Thymus (tissue), 11 donors: ENCODE measurements around the gene RYR1. TPM values are rescaled to one million over a fixed set of nuclear protein-coding genes. Genes with fewer than 3 reads are reported as not detected.
"Not testable (repeated sequence)": the region's sequence is repeated elsewhere in the genome, so short reads cannot be mapped to it uniquely, and the experiment has no call there.

Experiments
- DNase-seq, 9 donors: peaks; one replicate each; pipeline ENCODE4 v3.0.0-alpha.2; 2013; ENCODE audit warnings: low spot score in 9 of 9, low read depth in 6 of 9, missing footprints in 1 of 9
- H3K27ac ChIP-seq, 2 donors: one replicate each; pipeline ENCODE4 v1.5.1; 2013; ENCODE audit warnings: control low read depth in 1 of 2, low read depth in 1 of 2, low read length in 1 of 2, mild to moderate bottlenecking in 1 of 2, moderate library complexity in 1 of 2
- H3K27me3 ChIP-seq, 2 donors: one replicate each; pipeline ENCODE4 v1.5.1; 2013; ENCODE audit warnings: low read length in 1 of 2; ENCODE audit not compliant: control insufficient read depth in 2 of 2, insufficient read depth in 1 of 2
- H3K36me3 ChIP-seq, 2 donors: one replicate each; pipeline ENCODE4 v1.5.1; 2013; ENCODE audit warnings: low read length in 1 of 2, mild to moderate bottlenecking in 1 of 2, moderate library complexity in 1 of 2; ENCODE audit not compliant: control insufficient read depth in 2 of 2, insufficient read depth in 2 of 2
- H3K4me1 ChIP-seq, 2 donors: one replicate each; pipeline ENCODE4 v1.5.1; 2013; ENCODE audit warnings: low read length in 2 of 2; ENCODE audit not compliant: control insufficient read depth in 2 of 2, insufficient read depth in 2 of 2
- H3K4me3 ChIP-seq, 2 donors: one replicate each; pipeline ENCODE4 v1.5.1; 2013; ENCODE audit warnings: low read length in 2 of 2, control low read depth in 1 of 2, mild to moderate bottlenecking in 1 of 2
- H3K9me3 ChIP-seq, 2 donors: one replicate each; pipeline ENCODE4 v1.5.1; 2013; ENCODE audit warnings: low read length in 1 of 2, mild to moderate bottlenecking in 1 of 2; ENCODE audit not compliant: control insufficient read depth in 2 of 2, insufficient read depth in 1 of 2
- WGBS: extraction: QIAGEN DNeasy Blood & Tissue Kit; methylation state at CpG from one replicate; pipeline ENCODE4 v1.1.7; 2013; 5-methylcytosine and 5-hydroxymethylcytosine counted together
- polyA plus RNA-seq: library from polyadenylated mRNA; stranded (reverse); fragments of 200-250 nt; gene quantifications from one replicate; pipeline ENCODE4 v1.2.3, GENCODE V29; 2013
- total RNA-seq: library from RNA; stranded (reverse); fragments of 120-200 nt; gene quantifications from one replicate; pipeline ENCODE4 v1.2.4, GENCODE V29; 2013
- donor health status: healthy.

RYR1 gene
- total and polyA plus RNA-seq, 2 donors, result 1.1 to 1.8 TPM

DNA sequence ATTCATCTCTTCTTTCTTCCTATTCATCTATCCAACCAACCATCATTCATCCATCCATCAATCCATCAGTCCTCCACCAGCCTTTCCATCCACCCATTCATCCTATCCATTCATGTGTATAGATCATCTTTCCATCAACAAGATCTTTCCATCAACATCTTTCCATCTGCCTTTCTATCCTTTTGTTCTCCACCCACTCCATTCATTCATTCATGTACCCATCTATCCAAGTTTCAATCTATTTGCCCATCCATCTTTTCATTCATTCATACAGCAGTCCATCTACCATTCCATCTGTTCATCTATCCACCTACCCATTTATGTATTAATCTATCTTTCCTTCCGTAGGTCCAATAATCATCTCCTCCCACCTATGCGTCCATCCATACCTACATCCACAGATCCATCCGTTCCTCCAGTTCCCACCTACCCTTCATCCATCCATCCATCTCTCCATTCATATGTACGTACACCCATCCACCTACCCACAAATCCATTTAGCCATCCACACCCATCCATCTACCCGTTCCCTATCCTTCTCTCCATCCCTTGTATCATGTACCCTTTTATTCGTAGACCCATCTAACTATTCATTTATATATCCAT, 53.3 kb downstream of the RYR1 start:
- WGBS, result 98% methylated on average over 6 of the region's 6 CpGs
- Histone ChIP-seq H3K9me3 (no peaks in the 10 kb centered on the region), H3K4me3 (no peak overlapping the region), H3K36me3 (no peaks in the 10 kb centered on the region), H3K27ac (no peak overlapping the region), H3K27me3 (no peaks in the 10 kb centered on the region), H3K4me1 (no peaks in the 10 kb centered on the region)
- no peak for DNase-seq

DNA sequence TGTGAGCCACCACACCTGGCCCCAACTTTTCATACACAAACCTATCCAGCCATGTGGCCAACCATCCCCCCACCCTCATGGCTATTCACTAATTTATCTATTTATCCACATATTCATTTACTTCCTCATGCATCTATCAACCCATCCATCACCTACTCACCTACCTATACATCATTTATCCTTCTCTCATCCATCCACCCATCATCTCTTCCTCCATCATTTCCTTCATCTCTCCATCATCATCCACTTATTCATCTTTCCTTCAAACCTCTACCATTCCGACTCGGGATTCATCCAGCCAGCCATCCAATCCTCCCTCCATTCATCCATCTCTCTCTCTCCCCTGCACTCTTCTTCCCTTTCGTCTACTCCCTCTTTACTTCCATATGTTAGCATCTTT, 54.6 kb downstream of the RYR1 start:
- Histone ChIP-seq H3K4me1 (no peaks in the 10 kb centered on the region), H3K27ac (no peak overlapping the region), H3K27me3 (no peaks in the 10 kb centered on the region), H3K9me3 (no peaks in the 10 kb centered on the region), H3K4me3 (no peak overlapping the region), H3K36me3 (no peaks in the 10 kb centered on the region)
- no peak for DNase-seq
- WGBS, result 95% methylated on average over 3 of the region's 3 CpGs

DNA sequence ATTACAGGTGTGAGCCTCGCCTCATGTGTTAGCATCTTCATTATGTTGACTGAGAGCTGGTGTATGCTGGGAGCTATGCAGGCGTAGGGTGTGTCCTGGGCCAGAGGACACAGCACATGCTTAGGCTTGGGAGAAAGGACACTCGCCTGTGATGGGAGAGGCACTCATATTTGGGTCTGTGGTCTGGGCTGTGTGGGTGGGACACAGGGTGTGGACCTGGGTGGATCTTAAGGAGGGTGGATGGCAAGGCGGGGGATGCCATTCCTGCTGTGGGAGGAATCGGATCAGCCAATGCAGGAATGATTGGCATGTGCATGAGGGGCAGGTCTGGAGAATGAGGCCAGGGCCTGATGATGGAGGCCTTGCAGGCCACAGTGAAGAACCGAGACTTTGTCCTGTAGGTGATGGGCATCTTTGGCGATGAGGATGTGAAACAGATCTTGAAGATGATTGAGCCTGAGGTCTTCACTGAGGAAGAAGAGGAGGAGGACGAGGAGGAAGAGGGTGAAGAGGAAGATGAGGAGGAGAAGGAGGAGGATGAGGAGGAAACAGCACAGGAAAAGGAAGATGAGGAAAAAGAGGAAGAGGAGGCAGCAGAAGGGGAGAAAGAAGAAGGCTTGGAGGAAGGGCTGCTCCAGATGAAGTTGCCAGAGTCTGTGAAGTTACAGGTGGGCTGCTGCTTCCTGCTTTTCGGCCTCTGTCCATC, 55.4 kb downstream of the RYR1 start:
- no peak overlapping the region for H3K4me3 ChIP-seq
- no peaks in the 10 kb centered on the region for H3K36me3 ChIP-seq
- H3K27me3 ChIP-seq, result no peaks in the 10 kb centered on the region
- 86% methylated on average over 9 of the region's 9 CpGs for WGBS
- no peaks in the 10 kb centered on the region for H3K9me3 ChIP-seq
- no peak for DNase-seq
- no peaks in the 10 kb centered on the region for H3K4me1 ChIP-seq
- H3K27ac ChIP-seq, result no peak overlapping the region

DNA sequence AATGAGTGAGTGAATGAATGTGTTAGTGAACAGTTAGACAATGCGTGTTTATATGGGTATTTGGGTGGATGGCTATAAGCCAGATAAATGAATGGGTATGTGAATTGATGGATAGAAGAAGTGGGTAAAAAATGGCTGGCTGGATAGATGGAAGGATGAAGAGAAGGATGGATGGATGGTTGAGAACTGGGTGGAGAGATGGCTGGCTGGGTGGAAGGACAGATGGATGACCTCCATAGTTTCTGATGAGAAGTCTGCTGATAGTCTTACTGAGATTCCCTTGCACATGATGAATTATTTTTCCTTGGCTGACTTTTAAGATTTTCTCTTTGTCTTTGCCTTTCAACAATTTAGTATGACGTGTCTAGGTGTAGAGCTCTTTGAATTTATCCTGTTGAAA, 57.4 kb downstream of the RYR1 start:
- Histone ChIP-seq H3K27ac (no peak overlapping the region), H3K9me3 (no peaks in the 10 kb centered on the region), H3K36me3 (no peaks in the 10 kb centered on the region), H3K4me3 (no peak overlapping the region), H3K4me1 (no peaks in the 10 kb centered on the region), H3K27me3 (no peaks in the 10 kb centered on the region)
- 98% methylated on average over 2 of the region's 2 CpGs for WGBS
- no peak for DNase-seq

DNA sequence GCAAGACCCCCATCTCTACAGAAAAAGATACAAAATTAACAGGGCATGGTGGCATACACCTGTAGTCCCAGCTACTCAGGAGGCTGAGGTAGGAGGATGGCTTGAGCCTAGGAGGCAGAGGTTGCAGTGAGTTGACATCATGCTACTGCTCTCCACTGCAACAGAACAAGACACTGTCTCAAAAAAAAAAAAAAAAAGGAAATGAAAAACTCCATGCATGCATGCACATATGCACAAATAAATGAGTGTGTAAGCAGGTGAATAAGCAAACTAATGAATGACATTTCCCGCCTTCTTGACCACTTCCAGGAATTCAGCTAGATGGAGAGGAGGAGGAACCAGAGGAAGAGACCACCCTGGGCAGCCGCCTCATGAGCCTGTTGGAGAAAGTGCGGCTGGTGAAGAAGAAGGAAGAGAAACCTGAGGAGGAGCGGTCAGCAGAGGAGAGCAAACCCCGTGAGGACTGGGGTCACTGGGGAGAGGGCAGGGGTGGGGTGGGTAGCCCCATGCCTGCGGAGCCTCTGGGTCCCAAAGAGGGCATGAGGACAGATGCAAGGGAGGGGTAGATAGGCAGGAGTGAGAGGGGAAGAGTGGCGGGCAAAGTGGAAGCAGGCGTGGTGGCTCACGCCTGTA, 58.8 kb downstream of the RYR1 start:
- Histone ChIP-seq H3K36me3 (no peaks in the 10 kb centered on the region), H3K27me3 (no peaks in the 10 kb centered on the region), H3K4me1 (no peaks in the 10 kb centered on the region), H3K9me3 (no peaks in the 10 kb centered on the region), H3K4me3 (no peak overlapping the region), H3K27ac (no peak overlapping the region)
- no peak for DNase-seq
- 71% methylated on average over 9 of the region's 9 CpGs for WGBS

DNA sequence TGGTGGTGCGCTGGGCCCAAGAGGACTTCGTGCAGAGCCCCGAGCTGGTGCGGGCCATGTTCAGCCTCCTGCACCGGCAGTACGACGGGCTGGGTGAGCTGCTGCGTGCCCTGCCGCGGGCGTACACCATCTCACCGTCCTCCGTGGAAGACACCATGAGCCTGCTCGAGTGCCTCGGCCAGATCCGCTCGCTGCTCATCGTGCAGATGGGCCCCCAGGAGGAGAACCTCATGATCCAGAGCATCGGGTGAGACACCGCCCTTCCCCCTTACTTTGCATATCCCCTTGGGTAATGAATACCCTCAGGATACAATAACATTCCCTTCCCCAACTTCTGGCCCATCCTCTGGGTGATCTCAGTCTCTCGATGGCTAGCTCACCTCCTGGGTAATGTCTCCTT, 60.9 kb downstream of the RYR1 start:
- Histone ChIP-seq H3K4me3 (no peak overlapping the region), H3K27ac (no peak overlapping the region), H3K9me3 (no peaks in the 10 kb centered on the region), H3K4me1 (no peaks in the 10 kb centered on the region), H3K27me3 (no peaks in the 10 kb centered on the region), H3K36me3 (no peaks in the 10 kb centered on the region)
- 96% methylated on average over 21 of the region's 21 CpGs for WGBS
- DNase-seq, result no peak

DNA sequence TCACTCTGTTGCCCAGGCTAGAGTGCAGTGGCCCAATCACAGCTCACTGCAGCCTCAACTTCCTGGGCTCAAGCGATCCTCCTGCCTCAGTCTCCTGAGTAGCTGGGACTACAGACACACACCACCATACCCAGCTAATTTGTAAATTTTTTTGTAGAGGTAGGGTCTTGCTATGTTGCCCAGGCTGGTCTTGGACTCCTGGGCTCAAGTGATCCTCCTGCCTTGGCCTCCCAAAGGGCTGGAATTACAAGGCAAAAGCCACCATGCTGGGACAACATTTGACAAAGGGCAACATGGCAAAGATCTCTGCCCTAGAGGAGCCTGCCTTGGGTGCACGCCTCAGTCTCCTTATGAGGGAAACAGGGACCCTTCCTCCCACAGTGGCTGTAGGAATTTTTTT, 61.9 kb downstream of the RYR1 start:
- H3K36me3 ChIP-seq, H3K4me1 ChIP-seq, H3K27ac ChIP-seq, DNase-seq, H3K9me3 ChIP-seq, H3K27me3 ChIP-seq, H3K4me3 ChIP-seq: not testable (repeated sequence)
- WGBS, result 97% methylated on average over 2 of the region's 2 CpGs

DNA sequence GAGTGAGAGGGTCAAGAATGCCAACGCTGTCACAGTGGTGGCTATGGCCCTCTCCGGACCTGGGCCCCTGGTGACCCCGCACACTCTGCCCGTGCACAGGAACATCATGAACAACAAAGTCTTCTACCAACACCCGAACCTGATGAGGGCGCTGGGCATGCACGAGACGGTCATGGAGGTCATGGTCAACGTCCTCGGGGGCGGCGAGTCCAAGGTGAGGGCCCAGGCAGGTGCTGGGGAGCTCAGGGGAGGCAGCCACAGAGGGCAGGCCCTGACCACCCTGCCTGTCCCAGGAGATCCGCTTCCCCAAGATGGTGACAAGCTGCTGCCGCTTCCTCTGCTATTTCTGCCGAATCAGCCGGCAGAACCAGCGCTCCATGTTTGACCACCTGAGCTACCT, 62.6 kb downstream of the RYR1 start:
- H3K4me3 ChIP-seq, result no peak overlapping the region
- H3K4me1 ChIP-seq, result no peaks in the 10 kb centered on the region
- no peaks in the 10 kb centered on the region for H3K36me3 ChIP-seq
- no peak for DNase-seq
- H3K9me3 ChIP-seq, result no peaks in the 10 kb centered on the region
- no peak overlapping the region for H3K27ac ChIP-seq
- 94% methylated on average over 17 of the region's 17 CpGs for WGBS
- no peaks in the 10 kb centered on the region for H3K27me3 ChIP-seq

DNA sequence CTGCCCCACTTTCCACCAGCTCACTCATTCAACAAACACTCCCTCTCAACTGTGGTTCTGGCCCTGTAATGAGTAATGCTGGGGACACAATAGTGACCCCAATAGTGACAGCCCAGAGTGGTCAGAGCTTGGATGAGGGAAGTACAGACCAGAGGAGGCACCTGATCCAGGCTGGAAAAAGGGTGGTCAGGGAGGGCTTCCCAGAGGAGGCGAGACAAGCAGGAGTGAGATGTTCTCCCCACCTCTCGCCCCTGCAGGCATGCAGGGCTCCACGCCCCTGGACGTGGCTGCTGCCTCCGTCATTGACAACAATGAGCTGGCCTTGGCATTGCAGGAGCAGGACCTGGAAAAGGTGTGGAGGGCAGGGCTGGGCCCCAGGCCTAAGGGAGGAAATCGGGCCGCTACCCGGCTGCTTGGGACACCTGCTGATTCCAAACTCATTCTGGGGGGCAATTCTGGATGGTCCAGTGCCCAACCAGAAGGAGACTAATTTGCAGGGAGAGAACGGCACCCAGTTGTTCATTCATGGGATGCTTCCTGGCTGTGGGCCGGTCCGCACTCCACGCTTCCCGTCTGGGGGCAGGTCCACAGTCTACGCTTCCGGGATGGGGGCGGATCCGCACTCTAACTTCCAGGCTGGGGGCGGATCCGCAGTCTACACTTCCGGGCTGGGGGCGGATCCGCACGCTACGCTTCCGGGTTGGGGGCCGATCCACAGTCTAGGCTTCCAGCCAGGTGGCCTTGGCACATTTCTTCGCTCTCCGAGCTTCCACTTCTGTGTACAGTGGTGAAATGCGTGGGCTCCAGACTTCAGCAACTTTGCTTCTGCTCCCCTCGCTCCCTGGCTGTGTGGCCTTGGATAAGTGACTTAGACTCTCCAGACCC, 63.4 kb downstream of the RYR1 start:
- Histone ChIP-seq H3K27me3 (no peaks in the 10 kb centered on the region), H3K9me3 (no peaks in the 10 kb centered on the region), H3K4me1 (no peaks in the 10 kb centered on the region), H3K36me3 (no peaks in the 10 kb centered on the region), H3K4me3 (no peak overlapping the region), H3K27ac (no peak overlapping the region)
- 97% methylated on average over 30 of the region's 30 CpGs for WGBS
- no peak for DNase-seq
